Epithelial cell of proximal tubule (primary cell): ENCODE data around the gene MDM1. TPM values are rescaled to one million over a fixed set of nuclear protein-coding genes. Genes with fewer than 3 reads are reported as not detected.

ENCODE experiments used
- DNase-seq: peaks from one replicate; pipeline ENCODE4 v3.0.0-alpha.2; 2011; ENCODE audit warnings: low read depth
- H3K4me3 ChIP-seq: 2 replicates; pipeline ENCODE4 v1.5.1; 2011; ENCODE audit warnings: low read depth, mild to moderate bottlenecking, low read length
- total RNA-seq: library from RNA; depleted of rRNA; stranded (reverse); fragments of >200 nt; gene quantifications from 2 replicates; pipeline ENCODE4 v1.2.3, GENCODE V29; 2015
- TF ChIP-seq, protein P1 (sequence below): conservative IDR thresholded peaks from 2 replicates; pipeline ENCODE4 v1.5.1; 2012; ENCODE audit warnings: low read depth, mild to moderate bottlenecking, low read length

MDM1 gene
- total RNA-seq, 1 donor from 2014 or later, result 3.9 TPM

DNA sequence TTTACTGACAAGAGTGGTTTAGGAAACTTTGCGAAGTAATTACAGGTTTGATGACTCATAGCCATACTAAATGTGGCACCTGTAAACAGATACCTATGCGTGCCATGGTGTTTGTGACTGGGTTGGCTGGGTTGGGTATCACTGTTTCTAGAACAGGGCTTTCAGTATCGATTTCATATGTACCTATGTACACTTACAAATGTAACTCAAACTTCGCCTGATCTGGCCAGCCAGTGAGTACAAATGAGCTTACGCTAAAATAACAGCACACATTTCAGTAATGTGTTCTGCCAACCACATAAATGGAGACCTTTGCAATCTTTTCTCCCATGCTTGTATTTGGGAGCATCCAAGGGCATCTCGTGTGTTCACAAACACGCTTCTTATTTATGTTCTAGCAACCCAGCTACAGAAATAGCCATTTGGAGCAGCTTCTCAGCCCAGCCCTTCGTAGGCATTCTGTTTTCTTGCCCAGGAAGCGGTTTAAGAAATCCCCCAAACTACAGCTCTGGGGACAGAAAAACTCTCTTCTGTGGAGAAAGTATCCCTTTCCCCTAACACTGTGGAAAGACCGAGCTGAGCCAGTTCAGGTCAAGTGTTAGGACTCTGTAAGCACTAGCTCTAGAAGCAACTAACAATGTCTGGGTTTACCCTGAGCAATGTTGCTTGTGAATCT is 42.3 kb upstream of the MDM1 start:
- H3K4me3 ChIP-seq, result no peak overlapping the region
- no peak for DNase-seq
- TF ChIP-seq, protein P1, sequence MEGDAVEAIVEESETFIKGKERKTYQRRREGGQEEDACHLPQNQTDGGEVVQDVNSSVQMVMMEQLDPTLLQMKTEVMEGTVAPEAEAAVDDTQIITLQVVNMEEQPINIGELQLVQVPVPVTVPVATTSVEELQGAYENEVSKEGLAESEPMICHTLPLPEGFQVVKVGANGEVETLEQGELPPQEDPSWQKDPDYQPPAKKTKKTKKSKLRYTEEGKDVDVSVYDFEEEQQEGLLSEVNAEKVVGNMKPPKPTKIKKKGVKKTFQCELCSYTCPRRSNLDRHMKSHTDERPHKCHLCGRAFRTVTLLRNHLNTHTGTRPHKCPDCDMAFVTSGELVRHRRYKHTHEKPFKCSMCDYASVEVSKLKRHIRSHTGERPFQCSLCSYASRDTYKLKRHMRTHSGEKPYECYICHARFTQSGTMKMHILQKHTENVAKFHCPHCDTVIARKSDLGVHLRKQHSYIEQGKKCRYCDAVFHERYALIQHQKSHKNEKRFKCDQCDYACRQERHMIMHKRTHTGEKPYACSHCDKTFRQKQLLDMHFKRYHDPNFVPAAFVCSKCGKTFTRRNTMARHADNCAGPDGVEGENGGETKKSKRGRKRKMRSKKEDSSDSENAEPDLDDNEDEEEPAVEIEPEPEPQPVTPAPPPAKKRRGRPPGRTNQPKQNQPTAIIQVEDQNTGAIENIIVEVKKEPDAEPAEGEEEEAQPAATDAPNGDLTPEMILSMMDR, result no peak

DNA sequence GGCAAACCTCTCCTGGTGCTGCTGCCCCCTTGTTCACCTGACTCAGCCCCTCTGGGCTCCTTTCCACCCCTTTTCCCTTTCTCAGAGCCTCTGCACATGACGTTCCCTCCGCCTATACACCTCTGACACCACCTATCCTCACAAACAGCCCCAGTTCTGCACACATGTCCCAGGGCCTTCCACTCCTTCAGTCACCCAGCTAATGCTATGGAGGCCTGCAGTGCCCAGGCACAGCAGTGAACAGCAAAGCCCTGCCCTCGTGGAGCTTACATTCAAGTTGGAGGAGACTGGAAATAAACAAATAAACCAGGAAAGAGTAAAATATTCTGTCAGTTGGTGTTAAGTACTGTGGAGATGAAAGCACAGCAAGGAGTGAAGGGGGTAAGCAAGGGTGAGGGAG is 38.5 kb upstream of the MDM1 start:
- no peak for DNase-seq
- no peak overlapping the region for H3K4me3 ChIP-seq
- TF ChIP-seq, protein P1, result no peak

DNA sequence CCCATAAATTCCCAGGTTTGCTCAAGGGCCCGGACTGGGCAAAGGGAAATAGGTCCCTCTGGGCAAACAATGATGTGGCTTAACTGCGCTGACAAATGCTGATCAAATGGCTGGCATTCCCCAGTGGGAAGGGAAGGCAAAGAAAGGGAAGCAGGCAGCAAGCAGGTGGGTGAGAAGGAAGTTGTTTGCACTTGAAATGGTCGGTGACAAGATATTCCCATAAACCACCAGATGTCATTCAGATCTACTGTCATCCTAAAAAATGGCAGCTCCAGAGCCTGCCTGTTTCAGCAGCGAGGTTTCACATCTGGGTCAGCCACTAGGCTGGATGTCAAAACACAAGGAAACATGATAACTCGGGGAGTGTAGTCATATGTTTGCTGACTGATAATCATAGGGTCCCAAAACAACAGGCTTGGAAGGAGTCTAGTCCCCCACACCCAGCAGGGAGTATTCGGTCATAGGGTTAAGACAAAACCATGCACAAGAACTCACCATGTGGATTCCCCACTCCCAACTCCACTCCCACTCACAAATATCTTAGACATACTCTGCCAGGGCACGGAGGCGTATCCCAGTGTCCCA is 37.9 kb upstream of the MDM1 start:
- no peak overlapping the region for H3K4me3 ChIP-seq
- no peak for DNase-seq
- TF ChIP-seq, protein P1, result no peak

DNA sequence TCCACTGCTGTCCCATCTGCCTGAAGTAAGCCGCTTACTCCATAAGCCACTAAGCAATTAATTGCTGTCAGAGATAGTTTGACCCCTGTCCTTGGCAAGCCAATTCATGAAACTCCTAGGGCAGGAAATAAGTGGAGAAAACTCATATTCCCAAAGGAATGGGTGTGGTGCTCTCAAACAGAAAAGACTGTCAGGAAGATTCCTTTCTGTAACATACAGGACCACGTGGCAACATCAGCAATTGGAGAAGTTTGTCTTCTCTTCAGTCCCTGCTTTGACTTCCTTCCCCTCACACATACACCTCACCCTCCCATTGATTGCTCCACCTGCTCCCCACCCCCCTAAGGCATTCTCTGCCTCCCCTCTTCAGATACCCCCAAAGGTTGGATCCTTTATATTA is 36.2 kb upstream of the MDM1 start:
- DNase-seq, result no peak
- no peak overlapping the region for H3K4me3 ChIP-seq
- TF ChIP-seq, protein P1, result no peak

DNA sequence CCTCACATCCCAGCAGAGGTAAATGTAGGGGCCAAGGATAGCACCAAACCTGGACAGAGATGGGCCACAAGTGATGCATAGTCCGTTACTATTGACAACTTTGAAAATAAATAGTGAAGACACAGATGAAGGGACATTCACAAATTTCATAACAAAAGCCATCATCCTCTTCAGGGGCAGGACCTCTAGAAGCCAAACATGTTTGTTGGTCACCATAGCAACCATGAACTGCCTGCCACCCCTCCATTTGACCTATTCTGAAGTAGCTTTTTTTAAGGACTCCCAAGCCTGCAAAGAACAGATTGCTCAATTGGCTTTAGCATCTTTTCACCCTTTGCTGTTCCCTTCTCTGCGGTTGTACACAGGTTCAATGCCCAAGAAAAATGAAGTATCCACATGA is 35.7 kb upstream of the MDM1 start:
- TF ChIP-seq, protein P1, result no peak
- no peak overlapping the region for H3K4me3 ChIP-seq
- DNase-seq, result no peak

DNA sequence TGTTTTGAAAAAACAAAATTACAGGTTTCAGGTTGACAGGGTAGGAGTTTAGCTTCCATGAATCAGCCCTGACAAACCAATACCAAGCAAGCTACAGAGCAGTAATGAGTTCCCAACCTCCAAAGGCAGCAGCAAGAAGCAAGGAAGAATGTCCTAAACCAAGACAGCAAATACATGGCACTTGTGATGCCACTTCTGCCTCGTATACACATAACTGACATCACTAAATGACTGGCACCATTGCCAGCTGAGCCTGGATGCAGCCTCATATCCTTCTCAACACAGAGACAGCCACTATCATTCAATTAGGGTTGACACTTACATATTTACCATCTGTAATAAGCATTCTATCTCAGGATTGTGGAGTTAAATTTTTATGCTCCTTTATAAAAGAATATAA is 35.0 kb upstream of the MDM1 start:
- TF ChIP-seq, protein P1, result no peak
- no peak overlapping the region for H3K4me3 ChIP-seq
- no peak for DNase-seq
